ENCODE results near the gene NFYA. TPM values are rescaled to one million over a fixed set of nuclear protein-coding genes. Genes with fewer than 3 reads are reported as not detected.

The NFYA gene
- total RNA-seq, 1 donor from 2014 or later = 9.5 TPM

Other genes starting within 250 kb of the NFYA start
- 0.40 TPM for gene UNC5CL, start 33.8 kb upstream of the NFYA start, total RNA-seq
- not detected for gene TSPO2, start 30.5 kb upstream of the NFYA start, total RNA-seq
- gene APOBEC2, start 19.8 kb upstream of the NFYA start, total RNA-seq = 211 TPM
- 19.7 TPM for gene OARD1, start 618 bp upstream of the NFYA start, total RNA-seq
- gene TREML1, start 81.4 kb downstream of the NFYA start, total RNA-seq = not detected
- 0.35 TPM for gene TREM2, start 90.1 kb downstream of the NFYA start, total RNA-seq
- gene TREML2, start 128.2 kb downstream of the NFYA start, total RNA-seq = not detected
- gene TREML4, start 155.4 kb downstream of the NFYA start, total RNA-seq = not detected
- 0.67 TPM for gene TREM1, start 213.7 kb downstream of the NFYA start, total RNA-seq

Data from Right ventricle myocardium superior (tissue), 1 donor.